Stimulated activated CD4-positive, alpha-beta T cell treated with anti-CD3 and anti-CD28 coated beads, Interleukin-4, amount 100 ng/mL, for 24 hours (primary cell): ENCODE measurements around the gene INTS3.
A peak's percentile ranks its signal among the peaks of the same experiment; 100 is the strongest.

Source experiments
- DNase-seq: peaks from one replicate; pipeline ENCODE4 v3.0.0-alpha.2; 2020

Gene INTS3

DNA sequence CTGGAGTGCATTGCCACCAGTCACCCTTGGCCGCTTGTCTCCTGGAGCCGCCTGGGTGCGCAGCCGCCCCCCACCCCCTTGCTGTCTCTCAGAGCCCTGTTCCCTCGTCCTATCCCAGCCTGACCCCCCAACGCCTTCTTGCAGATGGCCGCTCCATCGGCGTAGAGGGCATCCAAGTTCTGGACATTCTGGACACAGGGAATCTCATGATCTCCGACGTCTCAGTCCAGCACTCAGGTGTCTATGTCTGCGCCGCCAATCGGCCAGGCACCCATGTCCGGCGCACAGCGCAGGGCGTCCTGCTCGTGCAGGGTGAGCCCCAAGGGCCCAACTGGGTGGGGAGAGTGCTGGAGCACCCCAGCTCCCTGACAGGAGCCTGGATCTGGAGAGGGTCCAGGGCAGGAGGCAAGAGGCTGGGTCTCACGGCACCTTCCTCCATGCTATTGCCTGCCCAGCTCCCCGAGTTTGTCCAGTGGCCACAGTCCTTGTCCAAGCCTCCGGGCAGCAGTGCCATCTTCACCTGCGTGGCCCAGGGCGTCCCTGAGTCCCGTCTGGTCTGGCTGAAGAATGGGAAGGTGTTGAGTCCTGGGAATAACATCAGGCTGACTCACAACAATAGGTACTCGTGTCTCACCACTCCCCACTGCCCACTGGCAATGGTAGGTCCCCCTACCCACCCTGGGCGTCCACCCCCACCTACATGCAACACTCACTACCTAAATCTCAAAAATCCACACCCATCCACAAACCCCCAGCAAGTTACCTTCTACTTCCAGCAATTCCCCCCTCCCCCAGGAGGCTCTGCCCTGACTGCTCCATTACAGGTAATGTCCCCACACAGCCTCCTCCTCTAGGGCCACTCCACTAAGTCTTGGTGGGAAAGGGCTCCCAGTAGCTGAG is 72.0 kb downstream of the INTS3 start:
- DNase-seq = no peak

DNA sequence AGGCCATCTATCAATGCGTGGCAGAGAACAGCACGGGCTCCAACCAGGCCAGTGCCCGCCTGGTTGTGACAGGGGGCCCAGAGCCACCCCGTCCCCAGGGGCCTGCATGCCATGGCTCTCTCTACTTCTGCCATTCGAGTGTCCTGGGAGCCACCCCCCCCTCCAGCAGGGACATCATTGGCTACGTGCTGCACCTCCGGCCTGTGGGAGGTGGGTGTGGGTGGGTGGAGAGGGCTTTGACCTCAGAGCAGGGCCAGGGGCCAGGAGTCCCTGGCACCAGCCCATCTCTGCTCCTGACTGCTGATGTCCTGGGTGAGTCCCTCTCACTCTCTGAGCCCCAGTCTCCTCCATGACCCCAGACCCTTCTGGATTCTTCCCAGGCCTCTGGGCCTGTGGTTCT is 72.7 kb downstream of the INTS3 start:
- DNase-seq = no peak

DNA sequence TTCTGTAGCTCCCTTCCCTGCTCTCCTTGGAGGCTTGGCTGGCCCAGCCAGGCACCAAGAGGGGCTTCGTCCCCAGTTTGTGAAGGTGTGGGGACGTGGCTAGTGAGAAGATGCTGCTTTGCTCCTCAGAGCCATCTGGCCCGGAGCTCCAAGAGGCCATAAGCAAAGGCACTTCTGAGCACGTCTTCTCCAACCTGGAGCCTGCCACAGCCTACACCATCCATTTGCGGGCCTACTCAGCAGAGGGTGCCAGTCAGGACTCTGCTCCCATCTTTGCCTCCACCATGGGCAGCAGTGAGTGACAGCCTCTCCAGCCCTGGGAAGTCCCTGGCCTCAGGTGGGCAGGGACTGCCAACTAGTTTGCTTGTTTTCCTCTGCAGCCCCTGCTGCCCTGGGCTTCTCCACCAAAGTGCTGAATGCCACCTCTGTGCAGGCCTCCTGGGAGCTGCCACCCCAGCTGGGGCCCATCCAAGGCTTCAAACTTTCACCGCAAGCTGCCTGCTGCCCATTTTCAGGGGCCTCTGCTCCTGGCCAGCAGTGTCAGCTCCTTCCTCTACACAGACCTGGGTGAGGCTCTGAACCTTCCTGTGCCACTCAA is 73.3 kb downstream of the INTS3 start:
- DNase-seq = no peak

DNA sequence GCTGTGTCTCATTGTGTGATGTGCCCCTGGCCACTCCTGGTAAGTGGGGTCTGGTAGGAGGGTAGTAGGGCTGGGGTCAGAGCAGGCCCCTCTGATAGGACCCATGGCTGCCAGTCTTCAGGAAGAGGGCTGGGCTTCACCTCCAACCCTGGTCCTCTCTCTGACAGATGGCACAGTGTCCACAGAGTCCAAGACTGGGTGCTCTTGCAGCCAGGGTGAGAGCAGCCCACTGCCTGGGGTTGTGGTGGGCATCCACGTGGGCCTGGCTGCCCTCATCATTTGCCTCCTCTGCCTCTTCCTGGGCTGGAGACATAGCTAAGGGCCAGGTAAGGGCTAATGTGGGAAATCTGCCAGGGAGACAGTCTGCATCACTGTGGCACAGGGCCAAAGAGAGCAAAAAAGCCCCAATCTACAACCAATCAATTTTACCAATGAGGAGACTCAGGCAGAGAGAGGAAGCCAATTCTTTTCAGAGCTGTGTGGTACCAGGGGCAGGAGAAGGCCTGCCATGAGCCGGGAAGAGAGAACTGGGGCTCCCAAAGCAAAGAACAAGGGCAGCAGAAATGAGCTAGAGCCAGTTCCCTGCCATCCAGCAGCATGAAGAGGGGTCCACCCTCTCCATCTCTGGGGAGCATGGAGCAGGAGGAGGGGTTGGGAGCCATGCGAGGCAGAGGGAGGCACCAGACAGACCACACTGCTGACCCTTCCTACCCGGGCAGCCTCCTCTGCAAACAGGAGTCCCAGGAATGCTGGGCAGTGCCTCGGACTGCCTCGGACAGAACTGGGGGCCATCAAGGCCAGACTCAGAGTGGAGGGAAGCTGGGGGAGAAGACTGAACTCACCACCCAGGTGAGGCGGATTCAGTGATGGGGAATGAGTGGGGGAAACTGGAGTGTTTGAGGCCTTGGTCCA is 74.2 kb downstream of the INTS3 start:
- DNase-seq = no peak

DNA sequence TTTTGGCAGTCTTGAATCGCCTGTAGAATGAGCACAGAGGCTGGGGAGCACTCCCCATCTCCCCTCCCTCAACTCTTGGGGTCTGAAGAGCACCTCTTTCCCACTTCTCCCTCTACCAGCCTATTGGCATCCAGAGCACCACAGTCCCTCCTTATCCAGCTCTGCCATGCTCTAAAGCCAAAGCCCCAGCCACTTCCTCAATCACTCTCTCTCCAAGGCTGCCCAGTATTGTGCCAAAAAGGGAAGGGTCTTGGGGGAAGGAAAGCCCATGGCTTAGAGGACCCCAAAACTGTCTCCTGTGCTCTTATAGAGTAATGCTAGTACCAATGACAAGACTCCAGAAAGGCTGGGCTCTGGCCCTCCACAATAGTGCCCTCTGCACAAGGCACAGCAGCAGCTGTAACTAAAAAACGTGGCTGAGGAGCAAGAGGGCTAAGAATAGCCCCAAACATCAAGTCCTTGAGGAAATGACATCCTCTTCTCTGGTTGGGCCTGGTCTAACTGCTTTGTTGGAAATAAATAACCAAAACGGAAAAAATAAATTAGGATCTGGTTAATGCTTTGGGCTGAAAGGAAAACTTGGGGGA is 75.7 kb downstream of the INTS3 start:
- no peak for DNase-seq

DNA sequence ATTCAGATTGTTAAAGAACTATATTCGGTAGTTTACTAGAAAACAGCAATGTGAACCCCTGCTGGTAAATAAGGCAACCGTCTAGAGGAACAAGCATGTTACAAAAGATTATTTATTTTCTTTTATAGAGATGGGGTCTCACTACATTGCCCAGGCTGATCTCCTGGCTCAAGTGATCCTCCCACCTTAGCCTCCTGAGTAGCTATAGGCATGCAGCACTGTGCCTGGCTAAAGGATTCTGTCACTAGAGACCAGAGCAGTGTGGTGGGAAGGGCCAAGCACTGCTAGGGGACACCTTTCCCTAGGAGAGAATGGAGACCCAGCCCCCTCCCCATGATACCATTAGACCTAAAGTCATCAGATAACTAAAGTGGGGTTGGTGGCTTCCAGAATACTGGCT is 76.3 kb downstream of the INTS3 start:
- no peak for DNase-seq

DNA sequence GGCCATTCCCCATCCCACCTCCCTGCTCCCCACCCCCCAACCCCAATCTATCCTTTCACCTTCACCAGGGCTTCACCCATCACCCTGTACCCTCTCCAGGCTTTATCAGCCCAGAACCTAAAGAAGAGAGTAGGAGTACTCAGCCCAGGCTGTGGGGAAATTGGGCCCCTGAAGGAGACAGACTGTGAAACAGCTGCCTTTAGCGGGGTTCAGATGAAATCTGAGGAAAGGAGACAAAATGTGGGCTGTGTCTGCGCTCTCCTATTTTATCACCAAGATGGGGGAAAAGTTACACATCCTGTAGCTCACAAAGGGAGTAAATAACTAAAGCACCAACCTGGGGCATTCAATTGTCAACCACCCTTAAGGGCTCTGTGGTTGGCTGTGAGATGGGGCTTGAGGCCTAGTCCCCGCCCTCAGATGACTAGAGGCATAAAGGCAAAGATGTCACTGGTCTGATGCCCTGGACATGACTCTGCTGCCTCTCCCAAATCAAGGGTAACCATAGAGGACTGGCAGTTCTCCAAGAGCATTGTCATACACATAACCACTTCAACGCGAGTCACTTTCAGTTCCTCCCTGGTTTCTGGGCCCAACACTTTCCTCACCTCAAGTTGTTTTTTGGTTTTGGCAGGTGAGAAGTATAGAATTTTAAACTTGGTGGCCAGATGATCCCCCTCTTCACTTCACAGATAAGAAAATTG is 77.3 kb downstream of the INTS3 start:
- DNase-seq = peak; percentile 80

DNA sequence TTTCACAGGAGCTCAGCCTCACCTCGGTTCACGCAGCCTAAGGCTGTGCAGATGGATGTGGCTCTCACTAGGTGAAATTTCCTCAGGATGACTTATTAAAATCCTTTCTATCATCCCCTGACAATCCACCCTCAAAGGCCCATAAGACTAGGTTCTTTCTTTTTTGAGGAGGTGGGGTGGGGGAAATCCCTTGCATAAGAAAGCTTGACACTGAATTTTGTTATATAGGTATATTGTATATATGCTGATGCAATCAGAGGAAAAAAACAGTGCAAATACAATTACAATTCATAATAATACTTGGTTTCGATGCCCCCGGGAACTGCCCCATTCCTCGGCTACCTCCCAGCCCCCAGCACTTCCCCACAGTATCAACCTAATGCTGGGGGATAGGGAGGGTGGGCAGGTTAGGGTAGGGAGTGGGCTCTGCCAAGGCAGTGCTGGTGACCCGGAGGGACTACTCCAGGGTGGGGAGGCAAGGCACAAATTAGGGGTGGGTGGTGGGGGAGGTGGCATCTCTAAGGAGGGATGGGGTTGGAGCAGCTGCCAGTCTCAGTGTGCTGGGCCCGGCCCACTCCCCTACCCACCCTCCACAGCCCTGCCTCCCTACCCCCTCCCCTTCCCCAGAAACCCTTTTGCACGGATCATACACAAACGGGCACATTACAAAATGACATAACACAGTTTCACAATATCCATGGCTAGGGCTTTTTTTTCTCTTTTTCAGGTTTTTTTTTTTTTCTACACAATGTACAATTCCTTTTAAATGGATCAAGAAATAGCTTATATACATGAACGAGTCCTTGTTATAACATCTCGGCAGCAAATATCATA is 78.3 kb downstream of the INTS3 start:
- DNase-seq = no peak

DNA sequence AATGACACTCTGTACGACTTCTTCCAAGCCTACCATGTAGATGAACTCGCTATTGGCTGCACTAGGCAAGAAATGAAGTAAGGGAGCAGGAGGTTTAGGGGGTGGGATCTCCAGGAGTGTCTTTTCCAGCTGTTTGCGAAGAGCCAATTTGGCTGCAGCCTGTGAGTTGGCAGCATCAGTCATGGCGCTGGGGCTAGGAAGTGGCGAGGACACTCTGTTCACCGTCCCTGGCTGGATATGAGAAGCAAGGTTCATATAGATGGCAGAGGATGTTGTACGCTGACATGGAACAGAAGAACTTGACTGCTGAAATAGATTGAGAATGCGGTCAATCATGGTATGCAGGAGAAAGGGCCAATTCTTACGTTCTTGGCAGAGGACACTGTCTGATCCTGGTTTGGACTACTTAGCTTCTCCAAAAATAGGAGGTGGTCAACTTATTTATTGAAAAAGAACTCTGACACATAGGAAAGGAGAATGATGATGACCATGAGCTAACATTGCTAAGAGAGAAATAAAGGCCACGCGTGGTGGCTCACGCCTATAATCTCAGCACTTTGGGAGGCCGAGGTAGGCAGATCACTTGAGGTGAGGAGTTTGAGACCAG is 88.5 kb downstream of the INTS3 start:
- DNase-seq = no peak

DNA sequence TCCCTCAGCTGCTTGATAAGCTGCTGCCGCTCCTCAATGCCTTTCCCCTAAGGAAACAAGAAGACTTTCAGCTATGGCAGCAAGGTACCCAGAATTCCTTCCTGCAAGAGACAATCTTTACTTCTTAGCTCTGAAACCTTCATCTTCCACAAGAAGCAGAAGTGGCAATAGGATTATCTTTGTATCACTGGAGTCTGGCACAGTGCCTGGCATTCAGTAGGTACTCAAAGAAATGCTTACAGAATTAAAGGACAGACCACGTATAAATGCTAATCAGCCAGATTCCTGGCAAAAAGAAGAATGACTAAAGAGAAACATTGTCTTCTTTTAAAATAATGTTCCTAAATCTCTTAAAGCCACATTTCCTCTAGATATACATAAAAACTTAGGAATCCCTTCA is 91.0 kb downstream of the INTS3 start:
- DNase-seq = no peak
